Measurements from ENCODE around the gene COL23A1.
"Not testable (repeated sequence)": the region's sequence is repeated elsewhere in the genome, so short reads cannot be mapped to it uniquely, and the experiment has no call there.

Gene COL23A1

GRCh38 chr5:178229111-178229510, 361.1 kb downstream of the COL23A1 start:
- not testable (repeated sequence) for DNase-seq (ENCODE audit: low read depth in 2 of 2)

- no peak for DNase-seq (ENCODE audit: low read depth in 2 of 2)
Measured at GRCh38 chr5:178228609-178229008, 361.6 kb downstream of the COL23A1 start.

GRCh38 chr5:178227929-178228328, 362.3 kb downstream of the COL23A1 start:
- no peak for DNase-seq (ENCODE audit: low read depth in 2 of 2)

- no peak for DNase-seq (ENCODE audit: low read depth in 2 of 2)
Measured at GRCh38 chr5:178227138-178227659, 363.0 kb downstream of the COL23A1 start.

GRCh38 chr5:178225174-178225573, 365.0 kb downstream of the COL23A1 start:
- DNase-seq (ENCODE audit: low read depth in 2 of 2) = no peak

- DNase-seq (ENCODE audit: low read depth in 2 of 2) = no peak
Measured at GRCh38 chr5:178224403-178224802, 365.8 kb downstream of the COL23A1 start.

- DNase-seq (ENCODE audit: low read depth in 2 of 2) = no peak
Measured at GRCh38 chr5:178223828-178224335, 366.3 kb downstream of the COL23A1 start.

- no peak for DNase-seq (ENCODE audit: low read depth in 2 of 2)
Measured at GRCh38 chr5:178223196-178223773, 366.9 kb downstream of the COL23A1 start.

- no peak for DNase-seq (ENCODE audit: low read depth in 2 of 2)
Measured at GRCh38 chr5:178222292-178222691, 367.9 kb downstream of the COL23A1 start.

GRCh38 chr5:178221853-178222252, 368.3 kb downstream of the COL23A1 start:
- no peak for DNase-seq (ENCODE audit: low read depth in 2 of 2)

- DNase-seq (ENCODE audit: low read depth in 2 of 2) = no peak
Measured at GRCh38 chr5:178221282-178221681, 368.9 kb downstream of the COL23A1 start.

GRCh38 chr5:178218827-178219226, 371.4 kb downstream of the COL23A1 start:
- DNase-seq (ENCODE audit: low read depth in 2 of 2) = no peak

- DNase-seq (ENCODE audit: low read depth in 2 of 2) = no peak
Measured at GRCh38 chr5:178218237-178218776, 371.9 kb downstream of the COL23A1 start.

- no peak for DNase-seq (ENCODE audit: low read depth in 2 of 2)
Measured at GRCh38 chr5:178216779-178217178, 373.4 kb downstream of the COL23A1 start.

GRCh38 chr5:178216088-178216534, 374.1 kb downstream of the COL23A1 start:
- DNase-seq (ENCODE audit: low read depth in 2 of 2) = no peak

- DNase-seq (ENCODE audit: low read depth in 2 of 2) = no peak
Measured at GRCh38 chr5:178215280-178216002, 374.8 kb downstream of the COL23A1 start.

- no peak for DNase-seq (ENCODE audit: low read depth in 2 of 2)
Measured at GRCh38 chr5:178214160-178214803, 375.9 kb downstream of the COL23A1 start.

GRCh38 chr5:178213748-178214151, 376.4 kb downstream of the COL23A1 start:
- no peak for DNase-seq (ENCODE audit: low read depth in 2 of 2)

GRCh38 chr5:178213003-178213461, 377.2 kb downstream of the COL23A1 start:
- no peak for DNase-seq (ENCODE audit: low read depth in 2 of 2)

GRCh38 chr5:178212241-178213002, 377.8 kb downstream of the COL23A1 start:
- no peak for DNase-seq (ENCODE audit: low read depth in 2 of 2)
